ENCODE data around the gene FIBCD1. TPM values are rescaled to one million over a fixed set of nuclear protein-coding genes. Genes with fewer than 3 reads are reported as not detected.

FIBCD1 gene
- total RNA-seq, 1 donor from 2014 or later = 0.66 TPM

DNA sequence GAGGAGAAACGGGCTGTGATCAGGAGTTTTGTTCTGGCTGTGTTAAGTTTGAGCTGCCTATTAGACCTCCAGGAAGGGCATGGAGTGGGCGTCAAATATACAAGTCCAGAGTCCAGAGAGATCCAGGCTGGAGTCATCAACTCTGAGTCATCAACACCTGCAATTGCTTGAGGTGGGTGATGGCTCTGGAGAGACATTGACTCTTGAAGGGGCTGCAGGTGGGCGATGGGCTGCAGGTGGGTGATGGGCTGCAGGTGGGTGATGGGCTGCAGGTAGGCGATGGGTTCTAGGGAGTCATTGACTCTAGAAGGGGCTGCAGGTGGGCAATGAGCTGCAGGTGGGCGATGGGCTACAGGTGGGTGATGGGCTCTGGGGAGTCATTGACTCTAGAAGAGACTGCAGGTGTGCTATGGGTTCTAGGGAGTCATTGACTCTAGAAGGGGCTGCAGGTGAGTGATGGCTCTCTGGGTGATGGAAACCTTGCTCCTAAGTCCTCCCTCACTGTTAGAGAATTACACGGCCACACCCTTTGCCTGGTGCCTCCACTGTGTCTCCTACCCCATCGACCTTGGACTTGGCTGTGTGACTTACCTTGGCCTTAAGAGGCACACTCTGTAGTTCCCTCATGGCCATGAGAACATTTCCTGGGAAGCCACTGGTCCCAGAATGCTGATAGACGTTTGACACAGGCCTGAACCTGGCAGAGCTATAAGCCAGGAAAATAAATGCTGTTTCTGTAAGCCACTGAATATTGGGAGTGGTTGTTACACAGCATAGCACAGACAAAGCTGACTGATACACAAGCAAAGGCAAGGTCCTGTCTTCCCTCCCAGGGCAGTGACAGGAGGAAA, 10.4 kb upstream of the FIBCD1 start:
- Histone ChIP-seq H4K20me1 (ENCODE audit: insufficient read depth, low read length) (no peaks in the 10 kb centered on the region), H3K4me1 (ENCODE audit: insufficient read depth, low read length) (peaks cover 6% of the 10 kb centered on the region), H3K27ac (ENCODE audit: low read depth, low read length) (no peak overlapping the region), H3K9ac (ENCODE audit: low read length) (no peak overlapping the region), H2AFZ (ENCODE audit: low read depth, low read length) (no peak overlapping the region), H3K4me2 (ENCODE audit: low read length) (no peak overlapping the region), H3K4me3 (ENCODE audit: insufficient read depth, low read depth, low read length) (no peak overlapping the region), H3K27me3 (ENCODE audit: insufficient read depth, low read length) (peaks cover 34% of the 10 kb centered on the region), H3K36me3 (ENCODE audit: insufficient read depth, low read length) (no peaks in the 10 kb centered on the region), H3K79me2 (ENCODE audit: insufficient read depth, low read length) (no peaks in the 10 kb centered on the region), H3K9me3 (ENCODE audit: insufficient read depth, low read depth, low read length) (peaks cover 9% of the 10 kb centered on the region)
- H3K36me3 Mint-ChIP-seq (ENCODE audit: low read depth, unreplicated experiment) = no peaks in the 10 kb centered on the region
- H3K4me1 Mint-ChIP-seq (ENCODE audit: low read depth, unreplicated experiment) = peaks cover 12% of the 10 kb centered on the region
- peaks cover 10% of the 10 kb centered on the region for H3K9me3 Mint-ChIP-seq (ENCODE audit: unreplicated experiment)
- no peak for TF ChIP-seq EZH2 (IDR thresholded peaks at IDR 0.05; ENCODE audit: insufficient read depth, low read length)
- TF ChIP-seq, protein P1, sequence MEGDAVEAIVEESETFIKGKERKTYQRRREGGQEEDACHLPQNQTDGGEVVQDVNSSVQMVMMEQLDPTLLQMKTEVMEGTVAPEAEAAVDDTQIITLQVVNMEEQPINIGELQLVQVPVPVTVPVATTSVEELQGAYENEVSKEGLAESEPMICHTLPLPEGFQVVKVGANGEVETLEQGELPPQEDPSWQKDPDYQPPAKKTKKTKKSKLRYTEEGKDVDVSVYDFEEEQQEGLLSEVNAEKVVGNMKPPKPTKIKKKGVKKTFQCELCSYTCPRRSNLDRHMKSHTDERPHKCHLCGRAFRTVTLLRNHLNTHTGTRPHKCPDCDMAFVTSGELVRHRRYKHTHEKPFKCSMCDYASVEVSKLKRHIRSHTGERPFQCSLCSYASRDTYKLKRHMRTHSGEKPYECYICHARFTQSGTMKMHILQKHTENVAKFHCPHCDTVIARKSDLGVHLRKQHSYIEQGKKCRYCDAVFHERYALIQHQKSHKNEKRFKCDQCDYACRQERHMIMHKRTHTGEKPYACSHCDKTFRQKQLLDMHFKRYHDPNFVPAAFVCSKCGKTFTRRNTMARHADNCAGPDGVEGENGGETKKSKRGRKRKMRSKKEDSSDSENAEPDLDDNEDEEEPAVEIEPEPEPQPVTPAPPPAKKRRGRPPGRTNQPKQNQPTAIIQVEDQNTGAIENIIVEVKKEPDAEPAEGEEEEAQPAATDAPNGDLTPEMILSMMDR (IDR thresholded peaks at IDR 0.05; ENCODE audit: insufficient read depth, low read depth, low read length) = no peak
- peaks cover 61% of the 10 kb centered on the region for H3K27me3 Mint-ChIP-seq (ENCODE audit: low read depth, unreplicated experiment)
- FAIRE-seq (no peak), DNase-seq (ENCODE audit: low read depth) (no peak)
- H3K4me3 Mint-ChIP-seq (ENCODE audit: unreplicated experiment) = no peak overlapping the region
- H3K27ac Mint-ChIP-seq (ENCODE audit: unreplicated experiment) = no peak overlapping the region

DNA sequence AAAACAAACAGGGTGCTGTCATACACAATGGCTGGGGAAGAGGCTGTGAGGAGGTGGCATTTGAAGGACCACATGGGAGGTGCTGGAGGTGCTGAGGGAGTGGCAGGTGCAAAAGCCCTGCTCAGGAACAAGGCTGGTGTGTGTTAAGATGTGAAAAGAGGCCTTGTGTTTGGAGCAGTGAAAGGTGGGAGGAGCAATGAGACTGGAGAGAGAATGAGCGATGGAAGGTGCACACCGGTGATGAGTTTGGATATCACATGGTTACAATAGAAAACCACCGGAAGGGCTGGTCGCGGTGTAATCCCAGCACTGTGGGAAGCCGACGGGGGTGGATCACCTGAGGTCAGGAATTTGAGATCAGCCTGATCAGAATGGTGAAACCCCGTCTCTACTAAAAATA, 9.2 kb upstream of the FIBCD1 start:
- H3K4me2 ChIP-seq (ENCODE audit: low read length) = no peak overlapping the region
- peaks cover 68% of the 10 kb centered on the region for H3K27me3 Mint-ChIP-seq (ENCODE audit: low read depth, unreplicated experiment)
- no peak overlapping the region for H2AFZ ChIP-seq (ENCODE audit: low read depth, low read length)
- DNase-seq (ENCODE audit: low read depth) = no peak
- peaks cover 9% of the 10 kb centered on the region for H3K9me3 ChIP-seq (ENCODE audit: insufficient read depth, low read depth, low read length)
- no peak overlapping the region for H3K9ac ChIP-seq (ENCODE audit: low read length)
- no peaks in the 10 kb centered on the region for H3K79me2 ChIP-seq (ENCODE audit: insufficient read depth, low read length)
- TF ChIP-seq EZH2 (IDR thresholded peaks at IDR 0.05; ENCODE audit: insufficient read depth, low read length) = no peak
- TF ChIP-seq, protein P1 (IDR thresholded peaks at IDR 0.05; ENCODE audit: insufficient read depth, low read depth, low read length) = no peak
- no peaks in the 10 kb centered on the region for H3K36me3 Mint-ChIP-seq (ENCODE audit: low read depth, unreplicated experiment)
- H3K4me3 ChIP-seq (ENCODE audit: insufficient read depth, low read depth, low read length) = no peak overlapping the region
- no peak overlapping the region for H3K4me3 Mint-ChIP-seq (ENCODE audit: unreplicated experiment)
- no peaks in the 10 kb centered on the region for H4K20me1 ChIP-seq (ENCODE audit: insufficient read depth, low read length)
- peaks cover 12% of the 10 kb centered on the region for H3K4me1 Mint-ChIP-seq (ENCODE audit: low read depth, unreplicated experiment)
- H3K27me3 ChIP-seq (ENCODE audit: insufficient read depth, low read length) = peaks cover 37% of the 10 kb centered on the region
- H3K36me3 ChIP-seq (ENCODE audit: insufficient read depth, low read length) = no peaks in the 10 kb centered on the region
- H3K9me3 Mint-ChIP-seq (ENCODE audit: unreplicated experiment) = peaks cover 10% of the 10 kb centered on the region
- no peak overlapping the region for H3K27ac Mint-ChIP-seq (ENCODE audit: unreplicated experiment)
- no peak overlapping the region for H3K27ac ChIP-seq (ENCODE audit: low read depth, low read length)
- H3K4me1 ChIP-seq (ENCODE audit: insufficient read depth, low read length) = peaks cover 6% of the 10 kb centered on the region
- no peak for FAIRE-seq

GRCh38 chr9:130947618-130948140, 8.6 kb upstream of the FIBCD1 start:
- Histone ChIP-seq H3K9me3 (ENCODE audit: insufficient read depth, low read depth, low read length) (peaks cover 9% of the 10 kb centered on the region), H4K20me1 (ENCODE audit: insufficient read depth, low read length) (no peaks in the 10 kb centered on the region), H3K4me1 (ENCODE audit: insufficient read depth, low read length) (peaks cover 6% of the 10 kb centered on the region), H3K4me3 (ENCODE audit: insufficient read depth, low read depth, low read length) (no peak overlapping the region), H3K27me3 (ENCODE audit: insufficient read depth, low read length) (peaks cover 42% of the 10 kb centered on the region), H2AFZ (ENCODE audit: low read depth, low read length) (no peak overlapping the region), H3K9ac (ENCODE audit: low read length) (no peak overlapping the region), H3K36me3 (ENCODE audit: insufficient read depth, low read length) (no peaks in the 10 kb centered on the region), H3K79me2 (ENCODE audit: insufficient read depth, low read length) (no peaks in the 10 kb centered on the region), H3K4me2 (ENCODE audit: low read length) (no peak overlapping the region), H3K27ac (ENCODE audit: low read depth, low read length) (no peak overlapping the region)
- H3K27me3 Mint-ChIP-seq (ENCODE audit: low read depth, unreplicated experiment) = peaks cover 68% of the 10 kb centered on the region
- FAIRE-seq = no peak
- DNase-seq (ENCODE audit: low read depth) = no peak
- no peaks in the 10 kb centered on the region for H3K36me3 Mint-ChIP-seq (ENCODE audit: low read depth, unreplicated experiment)
- H3K9me3 Mint-ChIP-seq (ENCODE audit: unreplicated experiment) = peaks cover 10% of the 10 kb centered on the region
- H3K4me3 Mint-ChIP-seq (ENCODE audit: unreplicated experiment) = no peak overlapping the region
- TF ChIP-seq, protein P1 (IDR thresholded peaks at IDR 0.05; ENCODE audit: insufficient read depth, low read depth, low read length) = no peak
- TF ChIP-seq EZH2 (IDR thresholded peaks at IDR 0.05; ENCODE audit: insufficient read depth, low read length) = no peak
- H3K4me1 Mint-ChIP-seq (ENCODE audit: low read depth, unreplicated experiment) = peaks cover 12% of the 10 kb centered on the region
- no peak overlapping the region for H3K27ac Mint-ChIP-seq (ENCODE audit: unreplicated experiment)

Measured in astrocyte (in vitro differentiated cells and primary cell).